AG09309 (cell line): ENCODE measurements around the gene MAN2A1.
"Not testable (repeated sequence)": the region's sequence is repeated elsewhere in the genome, so short reads cannot be mapped to it uniquely, and the experiment has no call there.

Experiments
- DNase-seq: peaks from one replicate; pipeline ENCODE4 v3.0.0-alpha.2; 2010; ENCODE audit warnings: low read depth
- H3K4me3 ChIP-seq: 2 replicates; pipeline ENCODE4 v1.5.1; 2011; ENCODE audit warnings: mild to moderate bottlenecking, low read depth, low read length, moderate library complexity; ENCODE audit not compliant: control insufficient read depth
- CTCF ChIP-seq: IDR thresholded peaks from 2 replicates; pipeline ENCODE4 v1.5.1; 2011; ENCODE audit warnings: mild to moderate bottlenecking, low read depth, low read length, inconsistent platforms; ENCODE audit not compliant: insufficient read depth, control insufficient read depth; ENCODE audit errors: missing control alignments

Gene MAN2A1

GRCh38 chr5:109830955-109831502 lies 141.3 kb downstream of the MAN2A1 start:
- no peak overlapping the region for H3K4me3 ChIP-seq
- no peak for TF ChIP-seq CTCF
- DNase-seq, result no peak

GRCh38 chr5:109832207-109833188 lies 142.8 kb downstream of the MAN2A1 start:
- not testable (repeated sequence) for DNase-seq, H3K4me3 ChIP-seq

- DNase-seq, result no peak
- no peak overlapping the region for H3K4me3 ChIP-seq
- TF ChIP-seq CTCF, result no peak
Observed at GRCh38 chr5:109833946-109834345, 144.2 kb downstream of the MAN2A1 start.

- no peak for DNase-seq
- TF ChIP-seq CTCF, result no peak
- H3K4me3 ChIP-seq, result no peak overlapping the region
Observed at GRCh38 chr5:109836280-109836679, 146.6 kb downstream of the MAN2A1 start.

- no peak for DNase-seq
- TF ChIP-seq CTCF, result no peak
- H3K4me3 ChIP-seq, result no peak overlapping the region
Observed at GRCh38 chr5:109837231-109837861, 147.6 kb downstream of the MAN2A1 start.

GRCh38 chr5:109838157-109838556 lies 148.4 kb downstream of the MAN2A1 start:
- no peak for DNase-seq
- H3K4me3 ChIP-seq, result no peak overlapping the region
- TF ChIP-seq CTCF, result no peak

GRCh38 chr5:109844148-109844547 lies 154.4 kb downstream of the MAN2A1 start:
- peak; percentile 27 for TF ChIP-seq CTCF
- DNase-seq, result no peak
- no peak overlapping the region for H3K4me3 ChIP-seq
